Mesenchymal stem cell (in vitro differentiated cells and primary cell): ENCODE results near the gene IGFL4.
A peak's percentile ranks its signal among the peaks of the same experiment; 100 is the strongest.

Experiments used
- DNase-seq: peaks from one replicate; pipeline ENCODE4 v3.0.0-alpha.2; 2013
- H2AFZ ChIP-seq: one replicate; pipeline ENCODE4 v1.6.1; 2013; ENCODE audit warnings: low read depth, mild to moderate bottlenecking, control low read depth, inconsistent platforms, low read length, moderate library complexity
- H2AK5ac ChIP-seq: 2 replicates; pipeline ENCODE4 v1.6.1; 2013; ENCODE audit warnings: low read length, moderate library complexity, mild to moderate bottlenecking, inconsistent platforms; ENCODE audit not compliant: severe bottlenecking
- H2BK120ac ChIP-seq: one replicate; pipeline ENCODE4 v1.6.1; 2013; ENCODE audit warnings: low read depth, mild to moderate bottlenecking, inconsistent platforms, low read length, moderate library complexity
- H2BK12ac ChIP-seq, 2 experiments: one replicate each; pipeline ENCODE4 v1.6.1; 2013; ENCODE audit warnings: inconsistent platforms in 2 of 2, low read length in 2 of 2, mild to moderate bottlenecking in 2 of 2, moderate library complexity in 2 of 2, control low read depth in 1 of 2
- H2BK15ac ChIP-seq: one replicate; pipeline ENCODE4 v1.6.1; 2013; ENCODE audit warnings: mild to moderate bottlenecking, low read depth, inconsistent platforms; ENCODE audit not compliant: poor library complexity, severe bottlenecking
- H2BK5ac ChIP-seq: 2 replicates; pipeline ENCODE4 v1.6.1; 2013; ENCODE audit warnings: low read depth, mild to moderate bottlenecking, low read length, control low read depth, inconsistent platforms; ENCODE audit not compliant: poor library complexity, severe bottlenecking
- H3K14ac ChIP-seq, 2 experiments: one replicate each; pipeline ENCODE4 v1.6.1; 2013; ENCODE audit warnings: inconsistent platforms in 2 of 2, low read length in 2 of 2, control low read depth in 1 of 2, mild to moderate bottlenecking in 1 of 2, moderate library complexity in 1 of 2
- H3K18ac ChIP-seq, 2 experiments: one replicate each; pipeline ENCODE4 v1.6.1; 2013; ENCODE audit warnings: inconsistent platforms in 2 of 2, low read length in 2 of 2, control low read depth in 1 of 2, low read depth in 1 of 2, mild to moderate bottlenecking in 1 of 2
- H3K23ac ChIP-seq, 2 experiments: one replicate each; pipeline ENCODE4 v1.6.1; 2013; ENCODE audit warnings: inconsistent platforms in 2 of 2, low read length in 2 of 2, mild to moderate bottlenecking in 2 of 2, moderate library complexity in 2 of 2, control low read depth in 1 of 2
- H3K27ac ChIP-seq: 2 replicates; pipeline ENCODE4 v1.5.1; 2013; ENCODE audit warnings: mild to moderate bottlenecking, moderate library complexity, low read length, control low read depth, inconsistent platforms; ENCODE audit not compliant: poor library complexity, severe bottlenecking
- H3K27me3 ChIP-seq, 2 experiments: 2 replicates each; pipeline versions ENCODE4 v1.6.1 to v1.7.0; 2013; ENCODE audit warnings: low read length in 2 of 2, mild to moderate bottlenecking in 2 of 2, moderate library complexity in 2 of 2, control low read depth in 1 of 2, inconsistent platforms in 1 of 2; ENCODE audit not compliant: control insufficient read depth in 1 of 2, insufficient read depth in 1 of 2
- H3K36me3 ChIP-seq, 2 experiments: 2 replicates each; pipeline versions ENCODE4 v1.6.1 to v1.7.0; 2013; ENCODE audit warnings: low read length in 2 of 2, control low read depth in 1 of 2, inconsistent platforms in 1 of 2, low read depth in 1 of 2, mild to moderate bottlenecking in 1 of 2; ENCODE audit not compliant: insufficient read depth in 2 of 2, control insufficient read depth in 1 of 2
- H3K4ac ChIP-seq, 2 experiments: one replicate each; pipeline ENCODE4 v1.6.1; 2013; ENCODE audit warnings: inconsistent platforms in 2 of 2, low read length in 2 of 2, mild to moderate bottlenecking in 2 of 2, moderate library complexity in 2 of 2, control low read depth in 1 of 2, low read depth in 1 of 2
- H3K4me1 ChIP-seq: 2 replicates; pipeline ENCODE4 v1.6.1; 2013; ENCODE audit warnings: low read depth, low read length, control low read depth; ENCODE audit not compliant: control insufficient read depth, insufficient read depth
- H3K4me2 ChIP-seq: 2 replicates; pipeline ENCODE4 v1.6.1; 2013; ENCODE audit warnings: low read length, mild to moderate bottlenecking, inconsistent platforms; ENCODE audit not compliant: poor library complexity, severe bottlenecking
- H3K4me3 ChIP-seq, 2 experiments: 2 replicates each; pipeline versions ENCODE4 v1.5.1 to v1.7.0; 2013; ENCODE audit warnings: low read length in 2 of 2, mild to moderate bottlenecking in 2 of 2, control low read depth in 1 of 2, low read depth in 1 of 2; ENCODE audit not compliant: insufficient read depth in 1 of 2
- H3K79me1 ChIP-seq: replicated peaks from 2 replicates; pipeline ENCODE4 v1.6.1; 2013; ENCODE audit warnings: mild to moderate bottlenecking, control low read depth, low read length, inconsistent platforms; ENCODE audit not compliant: poor library complexity, severe bottlenecking
- H3K9ac ChIP-seq: 2 replicates; pipeline ENCODE4 v1.7.0; 2013; ENCODE audit warnings: mild to moderate bottlenecking, low read length, moderate library complexity
- H3K9me3 ChIP-seq: 2 replicates; pipeline ENCODE4 v1.7.0; 2013; ENCODE audit warnings: mild to moderate bottlenecking, low read length; ENCODE audit not compliant: control insufficient read depth
- H4K8ac ChIP-seq: one replicate; pipeline ENCODE4 v1.6.1; 2013; ENCODE audit warnings: inconsistent platforms, mild to moderate bottlenecking, low read length, moderate library complexity
- H4K91ac ChIP-seq: one replicate; pipeline ENCODE4 v1.6.1; 2013; ENCODE audit warnings: mild to moderate bottlenecking, low read length, inconsistent platforms
- WGBS: methylation state at CpG from one replicate; pipeline ENCODE4 v1.1.7; 2013; ENCODE audit warnings: mixed read lengths; 5-methylcytosine and 5-hydroxymethylcytosine counted together

Gene IGFL4

GRCh38 chr19:45996933-45997332 lies 43.9 kb downstream of the IGFL4 start:
- Histone ChIP-seq H3K14ac (no peak overlapping the region), H3K79me1 (peaks cover 43% of the 10 kb centered on the region), H2BK12ac (no peak overlapping the region), H2AK5ac (no peak overlapping the region), H2BK120ac (no peak overlapping the region), H3K4me2 (no peak overlapping the region), H3K27me3 (peaks cover 0 to 16% of the 10 kb centered on the region in 2 experiments), H4K8ac (no peak overlapping the region), H3K27ac (no peak overlapping the region), H2BK15ac (no peak overlapping the region), H3K9ac (no peak overlapping the region), H3K9me3 (no peaks in the 10 kb centered on the region), H3K23ac (no peak overlapping the region), H3K4me1 (peaks cover 16% of the 10 kb centered on the region), H3K36me3 (peaks cover 0 to 10% of the 10 kb centered on the region in 2 experiments), H2AFZ (no peak overlapping the region), H4K91ac (no peak overlapping the region), H3K4ac (no peak overlapping the region), H3K4me3 (no peak overlapping the region), H3K18ac (no peak overlapping the region), H2BK5ac (no peak overlapping the region)
- WGBS, result 85% methylated on average over 8 of the region's 8 CpGs
- no peak for DNase-seq

GRCh38 chr19:45995715-45996385 lies 45.0 kb downstream of the IGFL4 start:
- Histone ChIP-seq H3K9ac (peak overlapping the region; percentile 95), H2AFZ (peak overlapping the region; percentile 29)
- DNase-seq, result peak; percentile 34

GRCh38 chr19:45994998-45995714 lies 45.6 kb downstream of the IGFL4 start, which contains the start of gene CCDC61:
TSS of gene CCDC61 (plus strand) at chr19:45995467. CDS start at chr19:46003019, 7,552 bp downstream.
- no peak within 1 kb of the TSS for H2BK15ac ChIP-seq
- WGBS, result under 1% methylated on average over 30 of the region's 34 CpGs
- H3K4me3 ChIP-seq, result peak within 1 kb of the TSS; percentile 61 to 93
- H3K4me2 ChIP-seq, result peak within 1 kb of the TSS; percentile 90
- H3K9ac ChIP-seq, result peak within 1 kb of the TSS; percentile 95
- no peak within 1 kb of the TSS for H4K91ac ChIP-seq
- H2BK12ac ChIP-seq, result no peak within 1 kb of the TSS
- H2BK120ac ChIP-seq, result no peak within 1 kb of the TSS
- H4K8ac ChIP-seq, result peak within 1 kb of the TSS; percentile 87
- no peaks in the 10 kb centered on the region for H3K9me3 ChIP-seq
- H3K14ac ChIP-seq, result no peak within 1 kb of the TSS
- no peak within 1 kb of the TSS for H3K23ac ChIP-seq
- H3K27ac ChIP-seq, result peak within 1 kb of the TSS; percentile 33
- H3K36me3 ChIP-seq, result peaks cover 0 to 7% of the 10 kb centered on the region in 2 experiments
- H2AFZ ChIP-seq, result peak within 1 kb of the TSS; percentile 29
- DNase-seq, result peak; percentile 100
- no peak within 1 kb of the TSS for H2BK5ac ChIP-seq
- H3K4ac ChIP-seq, result no peak within 1 kb of the TSS
- H2AK5ac ChIP-seq, result no peak within 1 kb of the TSS
- peaks cover 8% of the 10 kb centered on the region for H3K4me1 ChIP-seq
- H3K27me3 ChIP-seq, result peaks cover 0 to 10% of the 10 kb centered on the region in 2 experiments
- H3K79me1 ChIP-seq, result peaks cover 32% of the 10 kb centered on the region
- H3K18ac ChIP-seq, result no peak within 1 kb of the TSS

More at GRCh38 chr19:45995715-45996385, 45.0 kb downstream of the IGFL4 start:
- Histone ChIP-seq H3K14ac (no peak overlapping the region), H4K8ac (no peak overlapping the region), H2BK12ac (no peak overlapping the region), H3K4me1 (peaks cover 15% of the 10 kb centered on the region), H3K4ac (no peak overlapping the region), H3K79me1 (peaks cover 39% of the 10 kb centered on the region), H4K91ac (no peak overlapping the region), H2AK5ac (no peak overlapping the region), H3K23ac (no peak overlapping the region), H3K4me3 (peak overlapping the region; percentile 61 to 93), H2BK5ac (no peak overlapping the region), H2BK15ac (no peak overlapping the region), H3K18ac (no peak overlapping the region), H3K27me3 (peaks cover 0 to 16% of the 10 kb centered on the region in 2 experiments), H3K36me3 (peaks cover 0 to 7% of the 10 kb centered on the region in 2 experiments), H3K4me2 (peak overlapping the region; percentile 51), H3K9me3 (no peaks in the 10 kb centered on the region), H3K27ac (no peak overlapping the region), H2BK120ac (no peak overlapping the region)
- WGBS, result 26% methylated on average over 13 of the region's 13 CpGs

- H3K4ac ChIP-seq, result no peak overlapping the region
- H2AK5ac ChIP-seq, result no peak overlapping the region
- no peak overlapping the region for H2BK5ac ChIP-seq
- peak overlapping the region; percentile 33 for H3K27ac ChIP-seq
- peaks cover 4% of the 10 kb centered on the region for H3K4me1 ChIP-seq
- peaks cover 26% of the 10 kb centered on the region for H3K79me1 ChIP-seq
- peaks cover 0 to 7% of the 10 kb centered on the region in 2 experiments for H3K36me3 ChIP-seq
- H3K14ac ChIP-seq, result no peak overlapping the region
- DNase-seq, result no peak
- no peak overlapping the region for H2BK120ac ChIP-seq
- no peak overlapping the region for H4K91ac ChIP-seq
- H2BK15ac ChIP-seq, result no peak overlapping the region
- 14% methylated on average over 7 of the region's 8 CpGs for WGBS
- no peak overlapping the region for H2BK12ac ChIP-seq
- H3K4me3 ChIP-seq, result peak overlapping the region in 1 of 2 experiments; percentile 82
- H4K8ac ChIP-seq, result no peak overlapping the region
- no peak overlapping the region for H2AFZ ChIP-seq
- peak overlapping the region; percentile 78 for H3K9ac ChIP-seq
- peak overlapping the region; percentile 90 for H3K4me2 ChIP-seq
- no peaks in the 10 kb centered on the region for H3K9me3 ChIP-seq
- peaks cover 3 to 4% of the 10 kb centered on the region in 2 experiments for H3K27me3 ChIP-seq
- no peak overlapping the region for H3K18ac ChIP-seq
- no peak overlapping the region for H3K23ac ChIP-seq
These were observed 46.3 kb downstream of the IGFL4 start for GRCh38 chr19:45994456-45994997.
